Measurements from ENCODE around the gene SLC25A13.

SLC25A13 gene

DNA sequence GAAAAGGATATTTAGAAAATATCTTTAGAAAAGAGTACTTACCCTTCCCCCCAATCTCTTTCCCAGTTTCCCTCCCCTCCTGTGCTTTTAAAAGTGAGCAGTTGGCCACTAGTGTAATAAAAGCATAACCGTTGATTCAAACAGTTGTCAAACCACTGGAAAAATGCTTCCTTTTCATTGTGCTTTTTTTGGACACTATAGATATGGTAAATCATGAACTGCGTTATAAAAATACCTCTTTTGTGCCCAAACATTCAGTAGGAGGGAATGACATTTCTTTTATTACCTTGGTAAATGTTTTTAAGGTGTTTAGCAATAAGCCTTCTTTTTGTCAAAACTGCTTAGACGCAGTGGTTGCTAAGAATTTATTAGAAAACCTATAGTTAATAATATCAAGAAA is 232.4 kb downstream of the SLC25A13 start:
- no peak for DNase-seq
- Mint-ChIP-seq H3K4me1 (no peaks in the 10 kb centered on the region), H3K27ac (no peak overlapping the region), H3K4me3 (no peak overlapping the region), H3K36me3 (ENCODE audit: low read depth) (no peaks in the 10 kb centered on the region), H3K9me3 (no peaks in the 10 kb centered on the region), H3K27me3 (ENCODE audit: low read depth, poor library complexity) (no peaks in the 10 kb centered on the region)
- TF ChIP-seq, protein P1, sequence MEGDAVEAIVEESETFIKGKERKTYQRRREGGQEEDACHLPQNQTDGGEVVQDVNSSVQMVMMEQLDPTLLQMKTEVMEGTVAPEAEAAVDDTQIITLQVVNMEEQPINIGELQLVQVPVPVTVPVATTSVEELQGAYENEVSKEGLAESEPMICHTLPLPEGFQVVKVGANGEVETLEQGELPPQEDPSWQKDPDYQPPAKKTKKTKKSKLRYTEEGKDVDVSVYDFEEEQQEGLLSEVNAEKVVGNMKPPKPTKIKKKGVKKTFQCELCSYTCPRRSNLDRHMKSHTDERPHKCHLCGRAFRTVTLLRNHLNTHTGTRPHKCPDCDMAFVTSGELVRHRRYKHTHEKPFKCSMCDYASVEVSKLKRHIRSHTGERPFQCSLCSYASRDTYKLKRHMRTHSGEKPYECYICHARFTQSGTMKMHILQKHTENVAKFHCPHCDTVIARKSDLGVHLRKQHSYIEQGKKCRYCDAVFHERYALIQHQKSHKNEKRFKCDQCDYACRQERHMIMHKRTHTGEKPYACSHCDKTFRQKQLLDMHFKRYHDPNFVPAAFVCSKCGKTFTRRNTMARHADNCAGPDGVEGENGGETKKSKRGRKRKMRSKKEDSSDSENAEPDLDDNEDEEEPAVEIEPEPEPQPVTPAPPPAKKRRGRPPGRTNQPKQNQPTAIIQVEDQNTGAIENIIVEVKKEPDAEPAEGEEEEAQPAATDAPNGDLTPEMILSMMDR (IDR thresholded peaks at IDR 0.05), result no peak

DNA sequence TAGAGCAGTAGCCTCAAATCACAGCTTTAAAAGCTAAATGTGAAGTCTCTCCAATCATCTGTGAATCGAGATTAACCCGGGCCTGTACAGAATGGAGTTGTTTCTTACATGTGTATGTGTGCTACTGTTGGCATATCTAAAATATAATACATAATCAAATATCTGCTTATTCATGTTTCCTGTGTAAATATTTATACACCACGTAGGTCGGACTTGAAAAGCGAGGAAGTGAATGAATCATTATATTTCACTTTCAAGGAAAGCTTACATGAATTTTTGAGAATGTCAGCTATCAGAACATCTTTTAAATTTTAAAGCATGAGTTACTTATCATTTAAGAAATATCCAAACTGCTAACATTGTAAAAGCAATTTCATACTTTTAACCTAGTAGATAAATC is 233.3 kb downstream of the SLC25A13 start:
- no peaks in the 10 kb centered on the region for H3K27me3 Mint-ChIP-seq (ENCODE audit: low read depth, poor library complexity)

DNA sequence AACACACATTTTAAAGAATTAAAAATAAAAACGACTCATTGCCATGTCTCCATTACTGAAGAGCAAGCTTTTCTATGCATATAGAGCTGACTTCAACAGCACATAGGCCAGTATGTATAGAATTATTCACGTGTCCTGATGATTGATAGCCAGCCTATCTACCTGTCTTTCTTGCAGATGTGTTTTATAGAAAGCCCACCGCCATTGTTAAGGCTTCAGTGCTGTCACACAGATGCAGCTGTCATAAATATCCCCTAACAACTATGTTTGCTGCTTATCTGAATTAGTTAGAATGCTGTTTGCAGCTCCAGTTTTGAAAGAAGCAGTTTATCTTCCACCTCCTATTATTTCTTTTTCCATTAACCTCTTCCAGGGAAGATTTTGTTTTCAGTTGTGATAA is 235.9 kb downstream of the SLC25A13 start:
- H3K4me3 Mint-ChIP-seq, result no peak overlapping the region
- no peaks in the 10 kb centered on the region for H3K36me3 Mint-ChIP-seq (ENCODE audit: low read depth)
- no peaks in the 10 kb centered on the region for H3K27me3 Mint-ChIP-seq (ENCODE audit: low read depth, poor library complexity)
- TF ChIP-seq, protein P1 (IDR thresholded peaks at IDR 0.05), result no peak
- no peak overlapping the region for H3K27ac Mint-ChIP-seq
- no peaks in the 10 kb centered on the region for H3K4me1 Mint-ChIP-seq
- H3K9me3 Mint-ChIP-seq, result no peaks in the 10 kb centered on the region
- no peak for DNase-seq

More for the DNA sequence above, 233.3 kb downstream of the SLC25A13 start:
- Mint-ChIP-seq H3K9me3 (no peaks in the 10 kb centered on the region), H3K36me3 (ENCODE audit: low read depth) (no peaks in the 10 kb centered on the region), H3K27ac (no peak overlapping the region), H3K4me1 (no peaks in the 10 kb centered on the region), H3K4me3 (no peak overlapping the region)
- no peak for DNase-seq
- TF ChIP-seq, protein P1 (IDR thresholded peaks at IDR 0.05), result no peak

DNA sequence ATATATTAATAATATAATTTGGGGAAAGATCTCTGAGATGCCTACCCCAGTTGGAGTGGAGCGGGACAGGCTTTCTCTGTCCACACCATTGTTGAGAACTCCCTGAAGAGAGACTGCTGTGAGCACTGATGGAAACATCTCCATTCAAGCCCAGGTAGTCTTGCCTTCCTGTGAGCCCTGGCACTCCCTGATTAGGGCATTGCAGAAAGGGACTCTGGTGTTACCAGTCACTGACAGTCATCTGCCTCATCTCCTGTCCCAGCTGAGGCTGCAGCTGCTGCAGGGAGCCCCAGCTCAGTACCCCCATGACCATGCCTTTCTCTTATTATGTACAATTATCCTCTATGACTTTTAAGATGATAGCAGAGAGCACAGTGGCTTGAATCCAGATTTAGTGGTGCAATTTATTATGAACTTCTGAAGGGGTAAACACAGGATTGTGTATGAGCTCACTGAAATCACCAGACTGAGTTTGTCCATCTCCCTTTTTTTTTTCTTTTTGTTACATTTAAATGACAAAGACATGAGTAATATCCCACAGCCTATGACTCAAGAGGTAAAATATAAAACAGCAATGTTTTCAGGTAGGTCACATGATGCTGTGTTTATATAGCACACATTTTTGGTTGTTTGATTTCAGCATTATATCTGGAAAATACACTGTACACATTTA is 236.9 kb downstream of the SLC25A13 start:
- no peak overlapping the region for H3K27ac Mint-ChIP-seq
- no peaks in the 10 kb centered on the region for H3K27me3 Mint-ChIP-seq (ENCODE audit: low read depth, poor library complexity)

DNA sequence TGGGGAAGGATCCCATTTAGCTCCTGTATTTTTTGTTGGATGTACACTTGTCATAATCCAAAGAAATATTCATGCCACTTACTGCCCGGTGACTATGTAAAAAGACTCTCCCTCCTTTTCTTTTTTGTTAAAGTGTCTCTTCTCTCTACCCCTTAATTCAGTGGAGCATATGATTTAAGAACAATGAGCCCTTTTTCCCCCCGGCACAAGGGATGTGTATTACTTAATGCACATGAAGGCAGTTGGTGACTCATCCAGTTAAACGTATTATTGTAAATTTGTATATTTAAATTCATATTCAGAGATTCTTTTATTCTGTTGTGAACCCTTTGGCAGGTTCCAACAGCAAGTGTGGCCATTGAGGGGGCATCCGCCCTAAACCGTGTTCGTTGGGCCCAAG is 241.9 kb downstream of the SLC25A13 start:
- no peaks in the 10 kb centered on the region for H3K36me3 Mint-ChIP-seq (ENCODE audit: low read depth)
- TF ChIP-seq, protein P1 (IDR thresholded peaks at IDR 0.05), result no peak
- peaks cover 8% of the 10 kb centered on the region for H3K27me3 Mint-ChIP-seq (ENCODE audit: low read depth, poor library complexity)
- H3K9me3 Mint-ChIP-seq, result no peaks in the 10 kb centered on the region
- peaks cover 4% of the 10 kb centered on the region for H3K4me1 Mint-ChIP-seq
- no peak overlapping the region for H3K4me3 Mint-ChIP-seq
- H3K27ac Mint-ChIP-seq, result peak overlapping the region; percentile 50
- DNase-seq, result no peak

More for the DNA sequence above, 236.9 kb downstream of the SLC25A13 start:
- DNase-seq, result no peak
- no peaks in the 10 kb centered on the region for H3K4me1 Mint-ChIP-seq
- H3K4me3 Mint-ChIP-seq, result no peak overlapping the region
- TF ChIP-seq, protein P1 (IDR thresholded peaks at IDR 0.05), result no peak
- no peaks in the 10 kb centered on the region for H3K36me3 Mint-ChIP-seq (ENCODE audit: low read depth)
- H3K9me3 Mint-ChIP-seq, result no peaks in the 10 kb centered on the region

DNA sequence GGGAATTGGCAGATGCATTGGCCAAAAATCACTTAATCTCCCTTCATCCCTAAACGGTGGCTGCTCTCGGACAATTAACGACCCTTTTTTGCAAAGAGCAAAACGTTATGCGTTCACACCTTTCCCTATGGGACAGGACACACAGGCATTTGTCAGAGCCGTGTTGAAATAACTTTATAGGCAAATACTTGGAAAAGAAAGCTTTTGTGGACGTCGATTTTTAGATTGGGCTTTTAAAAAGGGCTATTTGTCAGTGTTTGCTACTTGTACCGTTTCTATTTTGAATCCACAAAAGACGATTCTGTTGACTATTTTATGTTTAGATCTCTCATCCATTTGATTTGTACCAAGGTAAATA is 245.6 kb downstream of the SLC25A13 start:
- Mint-ChIP-seq H3K4me3 (peak overlapping the region; percentile 96), H3K27me3 (ENCODE audit: low read depth, poor library complexity) (peaks cover 8% of the 10 kb centered on the region), H3K36me3 (ENCODE audit: low read depth) (no peaks in the 10 kb centered on the region), H3K27ac (peak overlapping the region; percentile 64), H3K9me3 (no peaks in the 10 kb centered on the region), H3K4me1 (peaks cover 4% of the 10 kb centered on the region)
- no peak for DNase-seq
- TF ChIP-seq, protein P1 (IDR thresholded peaks at IDR 0.05), result no peak

Measured in nephron progenitor cell (in vitro differentiated cells).